Fibroblast of lung (primary cell): ENCODE data around the gene TBPL2. TPM values are rescaled to one million over a fixed set of nuclear protein-coding genes. Genes with fewer than 3 reads are reported as not detected.

Experiments
- DNase-seq, 2 donors: peaks; one replicate each; pipeline versions ENCODE4 v3.0.0 to v3.0.0-alpha.2; 2010; ENCODE audit warnings: low read depth in 2 of 2
- H2AFZ ChIP-seq: 2 replicates; pipeline ENCODE4 v1.5.1; 2012; ENCODE audit warnings: low read length, control low read depth, inconsistent platforms
- H3K27ac ChIP-seq: 2 replicates; pipeline ENCODE4 v1.5.1; 2011; ENCODE audit warnings: low read length, control low read depth; ENCODE audit not compliant: insufficient read depth
- H3K27me3 ChIP-seq: 2 replicates; pipeline ENCODE4 v1.5.1; 2011; ENCODE audit warnings: mild to moderate bottlenecking, low read length; ENCODE audit not compliant: control insufficient read depth, insufficient read depth
- H3K36me3 ChIP-seq: 2 replicates; pipeline ENCODE4 v1.5.1; 2011; ENCODE audit warnings: low read length; ENCODE audit not compliant: control insufficient read depth, insufficient read depth
- H3K4me1 ChIP-seq: 2 replicates; pipeline ENCODE4 v1.5.1; 2011; ENCODE audit warnings: low read length; ENCODE audit not compliant: control insufficient read depth, insufficient read depth; ENCODE audit errors: extremely low read depth
- H3K4me2 ChIP-seq: 2 replicates; pipeline ENCODE4 v1.5.1; 2011; ENCODE audit warnings: low read length, control low read depth; ENCODE audit not compliant: insufficient read depth; ENCODE audit errors: extremely low read depth
- H3K4me3 ChIP-seq, 4 experiments: fragments of 200-600 bp in 1 of 4; sonication (generic) in 1 of 4; replicated peaks in 1 of 4; 2 replicates each; pipeline ENCODE4 v1.5.1; 2011 to 2016; ENCODE audit warnings: low read length in 4 of 4, low read depth in 3 of 4, mild to moderate bottlenecking in 3 of 4, control low read depth in 2 of 4, inconsistent platforms in 1 of 4, mixed read lengths in 1 of 4; ENCODE audit not compliant: insufficient read depth in 1 of 4; ENCODE audit errors: control extremely low read depth in 1 of 4
- H3K79me2 ChIP-seq: 2 replicates; pipeline ENCODE4 v1.5.1; 2012; ENCODE audit warnings: mild to moderate bottlenecking, low read length, inconsistent platforms; ENCODE audit not compliant: control insufficient read depth, insufficient read depth
- H3K9ac ChIP-seq: 2 replicates; pipeline ENCODE4 v1.5.1; 2011; ENCODE audit warnings: mild to moderate bottlenecking, low read length, control low read depth; ENCODE audit not compliant: insufficient read depth
- H3K9me3 ChIP-seq: 2 replicates; pipeline ENCODE4 v1.5.1; 2012; ENCODE audit warnings: low read depth, low read length; ENCODE audit not compliant: control insufficient read depth, insufficient read depth
- H4K20me1 ChIP-seq: 2 replicates; pipeline ENCODE4 v1.5.1; 2011; ENCODE audit warnings: low read length; ENCODE audit not compliant: control insufficient read depth, insufficient read depth; ENCODE audit errors: extremely low read depth
- CTCF ChIP-seq, 2 donors: IDR thresholded peaks in 1 of 2; conservative IDR thresholded peaks in 1 of 2; 1 replicate in 1 of 2; 2 replicates in 1 of 2; pipeline ENCODE4 v1.5.1; 2011 to 2012; ENCODE audit warnings: low read length in 2 of 2, control low read depth in 1 of 2, inconsistent platforms in 1 of 2, low read depth in 1 of 2, mild to moderate bottlenecking in 1 of 2
- EZH2 ChIP-seq: IDR thresholded peaks from 2 replicates; pipeline ENCODE4 v1.5.1; 2012; ENCODE audit warnings: low read length, control low read depth, mild to moderate bottlenecking; ENCODE audit errors: missing control alignments
- polyA plus RNA-seq, 2 donors: library from polyadenylated mRNA; depleted of rRNA in 1 of 2; stranded (reverse) in 1 of 2; unstranded in 1 of 2; fragments of >200 nt; gene quantifications; 2 replicates each; pipeline ENCODE4 v1.2.1, GENCODE V29; 2011 to 2012; ENCODE audit warnings: missing spikeins in 1 of 2
- total RNA-seq: library from RNA; depleted of rRNA; stranded (reverse); fragments of >200 nt; gene quantifications from 2 replicates; pipeline ENCODE4 v1.2.1, GENCODE V29; 2014

The TBPL2 gene
- total and polyA plus RNA-seq, 2 donors (not counting 1 experiment from before 2014, with no cell fraction given) = not detected

- Histone ChIP-seq H3K4me3 (no peak overlapping the region), H3K9me3 (no peaks in the 10 kb centered on the region), H3K27me3 (no peaks in the 10 kb centered on the region), H4K20me1 (no peaks in the 10 kb centered on the region), H3K4me2 (no peak overlapping the region), H3K79me2 (no peaks in the 10 kb centered on the region), H3K9ac (no peak overlapping the region), H3K27ac (no peak overlapping the region), H3K36me3 (peaks cover 3% of the 10 kb centered on the region), H3K4me1 (no peaks in the 10 kb centered on the region), H2AFZ (no peak overlapping the region)
- DNase-seq = no peak
- TF ChIP-seq EZH2 (no peak), CTCF (conservative IDR thresholded peaks at IDR 0.05 in 1 of 2, IDR thresholded peaks at IDR 0.05 in 1 of 2; ENCODE audit: low read depth in 1 of 2, low read length in 2 of 2) (no peak)
Measured at GRCh38 chr14:55381561-55381960, 58.9 kb downstream of the TBPL2 start.

- no peak overlapping the region for H2AFZ ChIP-seq
- H3K79me2 ChIP-seq = no peaks in the 10 kb centered on the region
- no peak for TF ChIP-seq CTCF (conservative IDR thresholded peaks at IDR 0.05 in 1 of 2, IDR thresholded peaks at IDR 0.05 in 1 of 2; ENCODE audit: low read depth in 1 of 2, low read length in 2 of 2)
- TF ChIP-seq EZH2 = no peak
Measured at GRCh38 chr14:55381040-55381439, 59.4 kb downstream of the TBPL2 start.

GRCh38 chr14:55377236-55377635, 63.2 kb downstream of the TBPL2 start:
- no peaks in the 10 kb centered on the region for H3K9me3 ChIP-seq
- no peaks in the 10 kb centered on the region for H3K79me2 ChIP-seq
- H3K9ac ChIP-seq = no peak overlapping the region
- no peaks in the 10 kb centered on the region for H4K20me1 ChIP-seq
- no peaks in the 10 kb centered on the region for H3K4me1 ChIP-seq
- H3K4me3 ChIP-seq = no peak overlapping the region
- TF ChIP-seq EZH2 = no peak
- TF ChIP-seq CTCF (conservative IDR thresholded peaks at IDR 0.05 in 1 of 2, IDR thresholded peaks at IDR 0.05 in 1 of 2; ENCODE audit: low read depth in 1 of 2, low read length in 2 of 2) = peak in 1 of 2 donors; percentile 17
- no peak for DNase-seq
- peaks cover 3% of the 10 kb centered on the region for H3K36me3 ChIP-seq
- H3K27ac ChIP-seq = no peak overlapping the region
- no peak overlapping the region for H3K4me2 ChIP-seq
- no peaks in the 10 kb centered on the region for H3K27me3 ChIP-seq
- H2AFZ ChIP-seq = no peak overlapping the region

More at GRCh38 chr14:55381040-55381439, 59.4 kb downstream of the TBPL2 start:
- Histone ChIP-seq H3K4me2 (no peak overlapping the region), H3K9ac (no peak overlapping the region), H3K36me3 (peaks cover 3% of the 10 kb centered on the region), H3K4me1 (no peaks in the 10 kb centered on the region), H3K9me3 (no peaks in the 10 kb centered on the region), H4K20me1 (no peaks in the 10 kb centered on the region), H3K4me3 (no peak overlapping the region), H3K27me3 (no peaks in the 10 kb centered on the region), H3K27ac (no peak overlapping the region)
- DNase-seq = no peak
